BJ (cell line): ENCODE results near the gene FUBP1. TPM values are rescaled to one million over a fixed set of nuclear protein-coding genes. Genes with fewer than 3 reads are reported as not detected.

Source experiments
- CTCF ChIA-PET: fragments of 350-600 bp; formaldehyde crosslinking; extraction: SDS; loops from one replicate; lab custom pipeline; 2021; ENCODE audit warnings: antibody characterized with exemption, inconsistent platforms; lab: Yijun Ruan, JAX
- POLR2A ChIA-PET: fragments of 300-600 bp; sonication (Branson Sonifier 250); formaldehyde crosslinking; extraction: SDS; loops from one replicate; lab custom pipeline; 2021; ENCODE audit warnings: antibody characterized with exemption; lab: Charles Lee
- DNase-seq: peaks from one replicate; pipeline ENCODE4 v3.0.0-alpha.2; 2011; ENCODE audit warnings: low read depth
- H3K27me3 ChIP-seq: 2 replicates; pipeline ENCODE4 v1.6.0; 2011; ENCODE audit warnings: low read length; ENCODE audit not compliant: control insufficient read depth, insufficient read depth
- H3K36me3 ChIP-seq: 2 replicates; pipeline ENCODE4 v1.5.1; 2011; ENCODE audit warnings: low read length; ENCODE audit not compliant: control insufficient read depth, insufficient read depth
- H3K4me3 ChIP-seq: 2 replicates; pipeline ENCODE4 v1.5.1; 2011; ENCODE audit warnings: low read depth, mild to moderate bottlenecking, control low read depth, low read length
- CTCF ChIP-seq: IDR thresholded peaks from 2 replicates; pipeline ENCODE4 v1.5.1; 2011; ENCODE audit warnings: low read depth, mild to moderate bottlenecking, control low read depth, inconsistent platforms, low read length, moderate library complexity; ENCODE audit not compliant: insufficient read depth
- polyA plus RNA-seq: library from polyadenylated mRNA; depleted of rRNA; stranded (reverse); fragments of >200 nt; gene quantifications from 2 replicates; pipeline ENCODE4 v1.2.3, GENCODE V29; 2011

The FUBP1 gene
- polyA plus RNA-seq, 1 experiment = 79.0 TPM

DNA sequence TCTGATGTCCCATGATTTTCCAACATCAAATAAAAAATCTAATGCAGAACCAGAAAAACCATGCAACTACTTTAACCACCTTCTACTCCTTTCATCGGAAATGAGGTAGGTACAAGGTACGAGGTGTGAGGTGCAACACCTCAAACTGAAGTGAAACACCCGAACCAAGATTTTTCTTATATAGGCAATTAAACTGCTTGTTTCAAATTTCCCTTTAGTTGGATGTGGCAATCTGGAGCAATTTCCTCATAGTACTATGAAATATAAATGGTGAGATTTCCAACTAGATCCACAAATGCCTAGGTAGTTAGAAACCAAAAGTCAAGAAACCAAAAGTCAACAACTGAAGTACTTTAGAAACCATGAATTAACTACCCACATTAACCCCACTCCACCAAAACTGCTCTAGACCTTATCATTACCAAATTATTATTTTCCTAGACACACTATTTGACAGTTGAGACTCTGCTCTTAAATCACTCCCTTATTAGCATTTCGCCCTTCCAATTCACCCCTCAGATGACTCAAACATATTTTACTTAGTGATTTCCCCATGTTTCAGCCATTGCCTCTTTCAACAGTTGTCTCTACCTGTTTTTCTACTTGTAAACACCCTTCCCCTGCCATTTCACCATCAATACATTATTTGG, 37.8 kb downstream of the FUBP1 start:
- ChIA-PET CTCF (no interaction called here), POLR2A (no interaction called here)
- H3K27me3 ChIP-seq = no peaks in the 10 kb centered on the region
- no peak overlapping the region for H3K4me3 ChIP-seq
- no peak for TF ChIP-seq CTCF
- H3K36me3 ChIP-seq = peaks cover 5% of the 10 kb centered on the region
- no peak for DNase-seq

GRCh38 chr1:77938651-77939050, 40.2 kb downstream of the FUBP1 start:
- peaks cover 10% of the 10 kb centered on the region for H3K36me3 ChIP-seq
- H3K4me3 ChIP-seq = no peak overlapping the region
- POLR2A ChIA-PET = no interaction called here
- no peaks in the 10 kb centered on the region for H3K27me3 ChIP-seq
- CTCF ChIA-PET = no interaction called here
- no peak for TF ChIP-seq CTCF
- no peak for DNase-seq

- Histone ChIP-seq H3K36me3 (peaks cover 14% of the 10 kb centered on the region), H3K4me3 (no peak overlapping the region), H3K27me3 (no peaks in the 10 kb centered on the region)
- ChIA-PET CTCF (no interaction called here), POLR2A (no interaction called here)
- DNase-seq = no peak
- TF ChIP-seq CTCF = no peak
Observed at GRCh38 chr1:77929806-77930205, 49.1 kb downstream of the FUBP1 start.

DNA sequence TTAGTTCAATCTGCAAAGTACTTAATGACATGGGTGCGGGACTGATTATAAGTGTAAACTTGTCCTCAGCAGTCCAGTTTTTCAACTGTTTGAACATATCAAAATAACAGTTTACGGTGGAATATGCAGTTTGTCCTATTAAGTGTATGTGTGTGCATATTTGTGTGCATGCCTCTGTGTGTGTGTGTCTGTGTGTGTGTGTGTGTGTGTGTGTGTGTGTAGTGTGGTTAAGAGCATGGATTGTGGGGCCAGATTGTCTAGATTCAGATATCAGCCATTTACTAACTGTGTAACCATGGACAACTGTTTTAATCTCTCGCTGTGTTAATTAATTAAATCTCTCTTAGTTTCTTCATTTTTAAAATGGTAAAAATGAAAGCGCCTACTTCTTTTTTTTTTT, 51.5 kb downstream of the FUBP1 start:
- ChIA-PET POLR2A (no interaction called here), CTCF (no interaction called here)
- Histone ChIP-seq H3K4me3 (no peak overlapping the region), H3K27me3 (no peaks in the 10 kb centered on the region), H3K36me3 (peaks cover 9% of the 10 kb centered on the region)
- TF ChIP-seq CTCF = no peak
- no peak for DNase-seq

DNA sequence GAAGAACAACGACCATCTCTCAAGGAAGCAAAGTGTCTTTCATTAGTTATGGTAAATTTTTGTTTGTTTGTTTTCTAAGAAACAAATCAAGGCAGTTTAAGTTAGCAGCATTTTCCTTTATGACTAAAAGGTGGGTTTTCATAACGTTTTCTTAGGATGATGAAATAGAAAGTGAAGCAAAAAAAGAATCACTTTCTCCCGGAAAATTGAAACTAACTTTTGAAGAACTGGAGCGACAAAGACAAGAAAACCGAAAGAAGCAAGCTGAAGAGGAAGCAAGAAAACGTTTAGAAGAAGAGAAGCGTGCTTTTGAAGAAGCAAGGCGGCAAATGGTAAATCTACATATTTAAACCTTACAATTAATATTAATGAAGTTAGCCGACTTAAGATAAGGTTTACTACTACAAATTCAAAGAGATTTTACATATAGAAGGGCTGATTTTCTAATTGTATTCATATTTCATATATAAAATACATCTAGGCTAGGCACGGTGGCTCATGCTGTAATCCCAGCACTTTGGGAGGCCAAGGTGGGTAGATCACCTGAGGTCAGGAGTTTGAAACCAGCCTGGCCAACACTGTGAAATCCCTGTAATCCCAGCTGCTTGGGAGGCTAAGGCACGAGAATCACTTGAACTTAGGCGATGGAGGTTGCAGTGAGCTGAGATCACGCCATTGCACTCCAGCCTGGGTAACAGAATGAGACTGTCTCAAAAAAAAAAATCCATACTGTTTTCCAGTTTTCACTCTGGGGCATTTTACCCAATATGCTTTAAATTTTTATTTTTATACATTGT, 52.1 kb downstream of the FUBP1 start:
- ChIA-PET POLR2A (no interaction called here), CTCF (no interaction called here)
- DNase-seq = no peak
- TF ChIP-seq CTCF = no peak
- Histone ChIP-seq H3K36me3 (peaks cover 9% of the 10 kb centered on the region), H3K4me3 (no peak overlapping the region), H3K27me3 (no peaks in the 10 kb centered on the region)
